Thyroid gland (tissue), 4 donors: ENCODE measurements around the gene AP3B1. TPM values are rescaled to one million over a fixed set of nuclear protein-coding genes. Genes with fewer than 3 reads are reported as not detected.

Source experiments
- DNase-seq, 2 donors: peaks; one replicate each; pipeline ENCODE4 v3.0.0-alpha.2; 2019
- H3K27ac ChIP-seq, 3 donors: fragments of 200-600 bp; sonication (generic); 1 replicate in 2 of 3; 2 replicates in 1 of 3; pipeline ENCODE4 v1.5.1; 2016 to 2019; ENCODE audit warnings: mild to moderate bottlenecking in 1 of 3, moderate library complexity in 1 of 3
- H3K27me3 ChIP-seq: fragments of 200-600 bp; sonication (generic); one replicate; pipeline ENCODE4 v1.5.1; 2019
- H3K36me3 ChIP-seq, 2 donors: fragments of 200-600 bp; sonication (generic); one replicate each; pipeline ENCODE4 v1.5.1; 2016 to 2019
- H3K4me1 ChIP-seq, 2 donors: fragments of 200-600 bp; sonication (generic); one replicate each; pipeline ENCODE4 v1.5.1; 2017 to 2019
- H3K4me3 ChIP-seq, 3 donors: fragments of 200-600 bp; sonication (generic); replicated peaks in 1 of 3; 1 replicate in 2 of 3; 2 replicates in 1 of 3; pipeline ENCODE4 v1.5.1; 2016; ENCODE audit warnings: mild to moderate bottlenecking in 1 of 3
- H3K9me3 ChIP-seq: fragments of 200-600 bp; sonication (generic); one replicate; pipeline ENCODE4 v1.5.1; 2017
- POLR2A ChIP-seq, 2 donors: fragments of 450-650 bp; IDR thresholded peaks; one replicate each; pipeline ENCODE4 v1.6.1; 2017; ENCODE audit warnings: antibody characterized with exemption in 2 of 2, mild to moderate bottlenecking in 2 of 2, moderate library complexity in 1 of 2
- WGBS, 2 donors: methylation state at CpG; one replicate each; pipeline ENCODE4 v1.1.5; 2017; 5-methylcytosine and 5-hydroxymethylcytosine counted together
- intact Hi-C: fragments of 100-400 bp; cut with DNase I; formaldehyde crosslinking; loops from one replicate; pipeline ENCODE4 v1.15.1; 2023
- total RNA-seq, 4 donors: library from RNA; depleted of rRNA; stranded (reverse); fragments of >200 nt; gene quantifications; one replicate each; pipeline ENCODE4 v1.2.3, GENCODE V29; 2016
- TF ChIP-seq, protein P1 (sequence below), 6 experiments: fragments of 200-600 bp in 3 of 6; fragments of 450-650 bp in 3 of 6; sonication (generic) in 3 of 6; IDR thresholded peaks; one replicate each; pipeline ENCODE4 v1.5.1; 2016 to 2019; ENCODE audit warnings: antibody characterized with exemption in 6 of 6, mild to moderate bottlenecking in 2 of 6, inconsistent platforms in 1 of 6, moderate library complexity in 1 of 6

Gene AP3B1
- total RNA-seq, 4 donors from 2014 or later, result 60.9 to 86.6 (median 72.2) TPM

DNA sequence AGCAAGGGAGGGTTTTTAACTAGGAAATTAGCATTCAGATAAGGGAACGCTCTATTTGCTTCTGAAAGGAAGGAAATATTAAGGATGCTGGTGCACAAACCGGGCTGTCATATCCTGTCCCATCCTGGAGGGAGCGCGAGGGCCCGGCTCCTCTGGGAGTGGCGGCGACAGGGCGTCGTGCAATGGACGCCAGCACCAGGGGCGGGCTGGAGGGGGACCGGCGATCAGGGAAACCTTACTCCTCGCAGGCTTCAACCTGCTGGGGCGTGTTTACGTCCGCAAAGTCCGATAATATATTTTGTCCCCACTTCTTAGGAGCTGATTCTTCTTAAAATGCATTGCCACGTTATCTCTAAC lies 321.3 kb downstream of the AP3B1 start:
- Histone ChIP-seq H3K27me3 (peaks cover 8% of the 10 kb centered on the region), H3K36me3 (no peaks in the 10 kb centered on the region), H3K4me3 (no peak overlapping the region), H3K9me3 (no peaks in the 10 kb centered on the region), H3K4me1 (peaks cover 11 to 14% of the 10 kb centered on the region in 2 donors), H3K27ac (no peak overlapping the region)
- 7 to 17% methylated on average over 19 of the region's 19 CpGs for WGBS, 2 donors
- no peak for DNase-seq
- intact Hi-C loops, result no loop called here
- TF ChIP-seq POLR2A (IDR thresholded peaks at IDR 0.05), result no peak
- TF ChIP-seq, protein P1, sequence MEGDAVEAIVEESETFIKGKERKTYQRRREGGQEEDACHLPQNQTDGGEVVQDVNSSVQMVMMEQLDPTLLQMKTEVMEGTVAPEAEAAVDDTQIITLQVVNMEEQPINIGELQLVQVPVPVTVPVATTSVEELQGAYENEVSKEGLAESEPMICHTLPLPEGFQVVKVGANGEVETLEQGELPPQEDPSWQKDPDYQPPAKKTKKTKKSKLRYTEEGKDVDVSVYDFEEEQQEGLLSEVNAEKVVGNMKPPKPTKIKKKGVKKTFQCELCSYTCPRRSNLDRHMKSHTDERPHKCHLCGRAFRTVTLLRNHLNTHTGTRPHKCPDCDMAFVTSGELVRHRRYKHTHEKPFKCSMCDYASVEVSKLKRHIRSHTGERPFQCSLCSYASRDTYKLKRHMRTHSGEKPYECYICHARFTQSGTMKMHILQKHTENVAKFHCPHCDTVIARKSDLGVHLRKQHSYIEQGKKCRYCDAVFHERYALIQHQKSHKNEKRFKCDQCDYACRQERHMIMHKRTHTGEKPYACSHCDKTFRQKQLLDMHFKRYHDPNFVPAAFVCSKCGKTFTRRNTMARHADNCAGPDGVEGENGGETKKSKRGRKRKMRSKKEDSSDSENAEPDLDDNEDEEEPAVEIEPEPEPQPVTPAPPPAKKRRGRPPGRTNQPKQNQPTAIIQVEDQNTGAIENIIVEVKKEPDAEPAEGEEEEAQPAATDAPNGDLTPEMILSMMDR (IDR thresholded peaks at IDR 0.05), result no peak

DNA sequence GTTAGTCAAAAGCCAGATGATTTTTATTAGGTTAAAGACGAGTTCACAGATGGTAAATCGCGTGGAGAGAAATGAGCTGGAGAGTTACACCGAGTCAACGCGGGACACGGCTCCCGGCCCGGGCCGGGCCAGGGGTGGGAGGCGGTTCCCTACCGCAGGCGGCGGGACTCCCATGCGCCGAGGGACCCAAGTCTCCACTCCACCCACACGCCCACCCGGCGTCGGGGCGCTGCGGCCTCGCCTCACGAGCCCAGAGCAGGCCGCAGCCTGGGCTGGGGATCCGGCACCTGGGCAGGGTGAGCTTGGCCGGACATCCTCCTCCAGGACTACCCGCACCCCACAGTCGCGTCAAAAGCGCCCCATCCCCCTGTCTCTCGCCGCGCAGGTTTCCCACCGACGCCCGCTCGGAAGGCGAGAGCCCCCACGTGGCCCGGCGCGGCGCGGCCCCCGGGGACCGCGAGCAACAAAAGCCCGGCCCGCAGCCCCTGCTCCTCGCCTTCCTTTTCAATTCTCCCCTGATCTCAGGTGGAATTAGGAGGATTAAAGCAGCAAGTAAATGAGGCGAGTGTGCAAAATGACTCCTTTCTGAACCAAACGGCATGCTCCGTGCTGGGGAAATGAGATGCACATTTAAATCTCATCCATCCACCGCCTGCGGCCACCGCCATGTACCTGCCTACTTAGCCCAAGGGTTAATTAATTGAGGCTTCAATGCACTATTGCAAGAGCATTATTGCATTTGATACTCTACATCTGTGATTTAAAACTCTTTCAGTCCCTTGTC lies 321.8 kb downstream of the AP3B1 start:
- intact Hi-C loops, result no loop called here
- no peaks in the 10 kb centered on the region for H3K9me3 ChIP-seq

DNA sequence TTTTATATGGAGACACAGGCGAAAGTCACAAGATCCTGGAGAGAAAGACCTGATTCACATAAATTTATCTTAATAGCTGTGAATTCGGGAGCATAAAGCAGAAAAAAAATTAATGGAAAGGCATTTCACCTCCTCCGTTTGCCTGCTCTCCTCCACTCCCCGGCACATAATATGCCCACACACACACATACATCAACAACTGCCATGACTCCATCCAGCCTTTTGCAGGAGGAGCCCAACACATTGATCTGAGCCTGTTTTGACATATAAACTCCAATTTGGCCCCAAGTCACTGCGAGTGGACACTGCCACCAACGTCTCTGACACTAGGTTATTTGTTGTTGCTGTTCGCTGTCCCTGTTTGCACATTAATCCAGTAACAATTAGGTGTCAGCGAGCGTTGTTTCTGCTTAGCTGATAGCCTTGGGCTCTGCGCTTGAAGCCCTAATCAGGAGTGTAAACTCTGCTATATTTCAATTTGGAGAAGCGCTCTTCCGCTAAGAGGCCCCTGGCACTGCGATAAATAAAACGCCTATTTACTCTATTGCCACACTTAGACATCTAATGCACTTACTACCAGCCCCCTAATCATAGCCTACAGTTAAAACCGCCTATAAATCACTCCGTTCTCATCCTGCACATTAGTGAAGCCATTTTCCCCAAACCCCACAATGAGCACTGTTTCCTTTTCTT lies 322.6 kb downstream of the AP3B1 start:
- TF ChIP-seq POLR2A (IDR thresholded peaks at IDR 0.05), result no peak
- TF ChIP-seq, protein P1 (IDR thresholded peaks at IDR 0.05), result no peak
- DNase-seq, result no peak
- no peak overlapping the region for H3K27ac ChIP-seq
- H3K36me3 ChIP-seq, result no peaks in the 10 kb centered on the region
- intact Hi-C loops, result no loop called here
- peak overlapping the region in 1 of 3 donors; percentile 19 for H3K4me3 ChIP-seq
- peaks cover 8% of the 10 kb centered on the region for H3K27me3 ChIP-seq
- no peaks in the 10 kb centered on the region for H3K9me3 ChIP-seq
- 38 to 39% methylated on average over 16 of the region's 16 CpGs for WGBS, 2 donors
- H3K4me1 ChIP-seq, result peaks cover 11 to 14% of the 10 kb centered on the region in 2 donors

More for the DNA sequence above, 321.8 kb downstream of the AP3B1 start:
- no peak overlapping the region for H3K27ac ChIP-seq
- 3 to 6% methylated on average over 30 to 33 of the region's 57 CpGs for WGBS, 2 donors
- DNase-seq, result peak in 1 of 2 donors; percentile 3
- H3K4me3 ChIP-seq, result peak overlapping the region in 1 of 3 donors; percentile 19
- H3K4me1 ChIP-seq, result peaks cover 11 to 14% of the 10 kb centered on the region in 2 donors
- TF ChIP-seq, protein P1 (IDR thresholded peaks at IDR 0.05), result no peak
- TF ChIP-seq POLR2A (IDR thresholded peaks at IDR 0.05), result no peak
- H3K36me3 ChIP-seq, result no peaks in the 10 kb centered on the region
- peaks cover 8% of the 10 kb centered on the region for H3K27me3 ChIP-seq

DNA sequence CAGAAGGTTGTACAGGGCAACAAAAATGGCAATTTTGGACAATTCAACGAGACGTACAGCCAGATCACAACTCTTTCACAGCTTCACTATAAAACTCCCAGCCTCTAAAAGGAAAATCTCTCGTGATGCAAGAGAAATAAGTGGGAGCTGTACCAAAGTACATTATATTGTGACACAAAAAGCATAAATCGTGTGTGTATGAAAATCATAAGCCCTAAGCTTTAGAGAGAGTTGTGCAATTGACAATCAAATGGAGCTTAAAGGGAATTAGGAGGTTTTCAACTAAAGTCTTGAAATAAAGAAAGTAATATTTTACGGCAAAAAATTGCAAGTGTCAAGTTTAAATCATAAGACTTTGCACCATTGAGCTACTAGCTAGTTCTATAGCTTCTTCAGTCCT lies 323.6 kb downstream of the AP3B1 start:
- peaks cover 11 to 14% of the 10 kb centered on the region in 2 donors for H3K4me1 ChIP-seq
- 85 to 88% methylated on average over 5 of the region's 5 CpGs for WGBS, 2 donors
- intact Hi-C loops, result no loop called here
- peaks cover 8% of the 10 kb centered on the region for H3K27me3 ChIP-seq
- no peak for DNase-seq
- H3K4me3 ChIP-seq, result no peak overlapping the region
- TF ChIP-seq POLR2A (IDR thresholded peaks at IDR 0.05), result no peak
- TF ChIP-seq, protein P1 (IDR thresholded peaks at IDR 0.05), result no peak
- H3K27ac ChIP-seq, result no peak overlapping the region
- no peaks in the 10 kb centered on the region for H3K9me3 ChIP-seq
- no peaks in the 10 kb centered on the region for H3K36me3 ChIP-seq

DNA sequence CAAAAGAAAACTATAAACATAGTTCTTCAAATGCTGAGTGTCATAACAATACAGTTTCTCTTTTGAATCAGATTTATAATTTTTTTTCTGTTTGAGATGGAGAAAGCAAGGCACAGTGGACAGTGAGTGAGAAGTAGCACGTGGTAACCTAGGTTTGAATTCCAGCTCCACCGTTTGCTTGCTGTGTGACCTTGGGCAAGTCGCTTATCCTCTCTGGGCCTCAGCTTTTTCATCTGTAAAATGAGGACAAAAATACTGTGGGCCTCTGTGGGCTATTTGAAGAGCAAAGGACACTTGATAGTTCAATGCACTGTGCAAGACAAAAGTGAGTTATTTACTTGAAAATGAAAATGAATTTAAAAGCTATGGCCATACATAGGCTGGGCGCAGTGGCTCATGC lies 330.7 kb downstream of the AP3B1 start:
- no peaks in the 10 kb centered on the region for H3K4me1 ChIP-seq
- TF ChIP-seq, protein P1 (IDR thresholded peaks at IDR 0.05), result no peak
- TF ChIP-seq POLR2A (IDR thresholded peaks at IDR 0.05), result no peak
- no peak for DNase-seq
- H3K9me3 ChIP-seq, result no peaks in the 10 kb centered on the region
- WGBS, 2 donors, result 90 to 92% methylated on average over 4 of the region's 4 CpGs
- H3K36me3 ChIP-seq, result no peaks in the 10 kb centered on the region
- intact Hi-C loops, result no loop called here
- no peak overlapping the region for H3K4me3 ChIP-seq
- H3K27ac ChIP-seq, result no peak overlapping the region
- peaks cover 1% of the 10 kb centered on the region for H3K27me3 ChIP-seq
